Endodermal cell (in vitro differentiated cells): ENCODE measurements around the gene KLC4. TPM values are rescaled to one million over a fixed set of nuclear protein-coding genes. Genes with fewer than 3 reads are reported as not detected.

Source experiments
- DNase-seq: peaks from one replicate; pipeline ENCODE4 v3.0.0-alpha.2; 2017
- H3K27ac ChIP-seq: 2 replicates; pipeline ENCODE4 v1.5.1; 2013; ENCODE audit warnings: mild to moderate bottlenecking, low read depth, low read length, moderate library complexity
- H3K27me3 ChIP-seq: 2 replicates; pipeline ENCODE4 v1.6.1; 2013; ENCODE audit warnings: mild to moderate bottlenecking, low read length, moderate library complexity; ENCODE audit not compliant: insufficient read depth, control insufficient read depth, poor library complexity, severe bottlenecking
- H3K36me3 ChIP-seq: 2 replicates; pipeline ENCODE4 v1.7.0; 2013; ENCODE audit warnings: mild to moderate bottlenecking, low read length, moderate library complexity; ENCODE audit not compliant: control insufficient read depth, insufficient read depth
- H3K4me1 ChIP-seq: one replicate; pipeline ENCODE4 v1.7.0; 2013; ENCODE audit warnings: low read length; ENCODE audit not compliant: control insufficient read depth, insufficient read depth
- H3K4me3 ChIP-seq: 2 replicates; pipeline ENCODE4 v1.5.1; 2013; ENCODE audit warnings: mild to moderate bottlenecking, low read length, moderate library complexity
- H3K9ac ChIP-seq: 2 replicates; pipeline ENCODE4 v1.6.1; 2013; ENCODE audit warnings: mild to moderate bottlenecking, low read length, moderate library complexity; ENCODE audit not compliant: poor library complexity, severe bottlenecking; ENCODE audit errors: extremely low read depth
- H3K9me3 ChIP-seq: 2 replicates; pipeline ENCODE4 v1.6.1; 2013; ENCODE audit warnings: mild to moderate bottlenecking, low read length, moderate library complexity; ENCODE audit not compliant: control insufficient read depth
- H3K27ac Mint-ChIP-seq: 2 replicates; pipeline ENCODE4 v1.8.0; 2020; ENCODE audit warnings: mixed read lengths
- H3K27me3 Mint-ChIP-seq: 2 replicates; pipeline ENCODE4 v1.8.0; 2021; ENCODE audit warnings: mild to moderate bottlenecking, mixed read lengths; ENCODE audit not compliant: insufficient read depth
- H3K36me3 Mint-ChIP-seq: 2 replicates; pipeline ENCODE4 v1.8.0; 2020; ENCODE audit warnings: low read depth, mixed read lengths
- H3K4me1 Mint-ChIP-seq: 2 replicates; pipeline ENCODE4 v1.8.0; 2020; ENCODE audit warnings: mixed read lengths
- H3K4me3 Mint-ChIP-seq: 2 replicates; pipeline ENCODE4 v1.8.0; 2020; ENCODE audit warnings: mild to moderate bottlenecking, moderate library complexity, mixed read lengths
- H3K9me3 Mint-ChIP-seq: 2 replicates; pipeline ENCODE4 v1.8.0; 2020; ENCODE audit warnings: mild to moderate bottlenecking, mixed read lengths
- CTCF ChIP-seq: fragments of 200-600 bp; sonication (generic); conservative IDR thresholded peaks from 2 replicates; pipeline ENCODE4 v1.5.0; 2021; ENCODE audit warnings: antibody characterized with exemption, mild to moderate bottlenecking
- WGBS, 2 experiments: methylation state at CpG; one replicate each; pipeline versions ENCODE4 v1.1.5 to v1.1.7; 2013; ENCODE audit warnings: missing lambda C conversion rate in 2 of 2, mixed read lengths in 1 of 2; ENCODE audit not compliant: insufficient coverage in 1 of 2, insufficient read length in 1 of 2; 5-methylcytosine and 5-hydroxymethylcytosine counted together
- total RNA-seq, 2 donors: library from RNA; stranded (reverse); fragmentation: NEBNext Ultra II Directional in 1 of 2; extraction: Animal tissue kit (Norgen Biotek cat#: 25700) in 1 of 2; gene quantifications; 2 replicates in 1 of 2; 3 replicates in 1 of 2; pipeline ENCODE4 v1.2.1, GENCODE V29; 2021

KLC4 gene
- total RNA-seq, 2 donors from 2014 or later: 36.6 to 38.0 TPM

GRCh38 chr6:43120944-43121913 lies 61.8 kb downstream of the KLC4 start:
- H3K4me3 ChIP-seq: no peak overlapping the region
- H3K27me3 ChIP-seq: no peaks in the 10 kb centered on the region
- no peak overlapping the region for H3K9ac ChIP-seq
- no peaks in the 10 kb centered on the region for H3K9me3 ChIP-seq
- H3K36me3 ChIP-seq: no peaks in the 10 kb centered on the region
- no peak overlapping the region for H3K27ac ChIP-seq
- WGBS, 2 experiments: 88 to 90% methylated on average over 8 to 9 of the region's 9 CpGs
- H3K36me3 Mint-ChIP-seq: no peaks in the 10 kb centered on the region
- no peaks in the 10 kb centered on the region for H3K27me3 Mint-ChIP-seq
- H3K4me1 ChIP-seq: no peaks in the 10 kb centered on the region
- no peak for TF ChIP-seq CTCF
- peak; percentile 73 for DNase-seq
- H3K4me3 Mint-ChIP-seq: no peak overlapping the region
- peaks cover 27% of the 10 kb centered on the region for H3K4me1 Mint-ChIP-seq
- H3K27ac Mint-ChIP-seq: peak overlapping the region; percentile 68
- no peaks in the 10 kb centered on the region for H3K9me3 Mint-ChIP-seq

- H3K9me3 Mint-ChIP-seq: no peaks in the 10 kb centered on the region
- Histone ChIP-seq H3K27me3 (no peaks in the 10 kb centered on the region), H3K4me3 (no peak overlapping the region), H3K36me3 (no peaks in the 10 kb centered on the region), H3K4me1 (no peaks in the 10 kb centered on the region), H3K27ac (no peak overlapping the region), H3K9ac (no peak overlapping the region), H3K9me3 (no peaks in the 10 kb centered on the region)
- H3K4me1 Mint-ChIP-seq: peaks cover 33% of the 10 kb centered on the region
- peak overlapping the region; percentile 52 for H3K27ac Mint-ChIP-seq
- TF ChIP-seq CTCF: no peak
- 94% methylated on average over 2 of the region's 2 CpGs; no CpG with 5 or more reads in 1 of the 2 experiments for WGBS, 2 experiments
- H3K4me3 Mint-ChIP-seq: no peak overlapping the region
- no peak for DNase-seq
- H3K27me3 Mint-ChIP-seq: no peaks in the 10 kb centered on the region
- no peaks in the 10 kb centered on the region for H3K36me3 Mint-ChIP-seq
Observed at GRCh38 chr6:43122146-43122545, 62.7 kb downstream of the KLC4 start.

- Mint-ChIP-seq H3K27ac (peak overlapping the region; percentile 82), H3K9me3 (no peaks in the 10 kb centered on the region), H3K4me1 (peaks cover 33% of the 10 kb centered on the region), H3K4me3 (no peak overlapping the region), H3K36me3 (no peaks in the 10 kb centered on the region), H3K27me3 (no peaks in the 10 kb centered on the region)
- Histone ChIP-seq H3K9me3 (no peaks in the 10 kb centered on the region), H3K4me1 (no peaks in the 10 kb centered on the region), H3K36me3 (no peaks in the 10 kb centered on the region), H3K27ac (peak overlapping the region; percentile 84), H3K27me3 (no peaks in the 10 kb centered on the region), H3K9ac (no peak overlapping the region), H3K4me3 (no peak overlapping the region)
- no peak for DNase-seq
- 89 to 91% methylated on average over 9 to 25 of the region's 25 CpGs for WGBS, 2 experiments
- TF ChIP-seq CTCF: no peak
Observed at GRCh38 chr6:43123461-43124314, 64.3 kb downstream of the KLC4 start.
